Activated T-cell treated with anti-CD3 and anti-CD28 coated beads for 24 hours (primary cell): ENCODE data around the gene C19orf73.
"Not testable (repeated sequence)": the region's sequence is repeated elsewhere in the genome, so short reads cannot be mapped to it uniquely, and the experiment has no call there.

Experiments
- DNase-seq: peaks from one replicate; pipeline ENCODE4 v3.0.0-alpha.2; 2020; ENCODE audit warnings: low read depth

Gene C19orf73

DNA sequence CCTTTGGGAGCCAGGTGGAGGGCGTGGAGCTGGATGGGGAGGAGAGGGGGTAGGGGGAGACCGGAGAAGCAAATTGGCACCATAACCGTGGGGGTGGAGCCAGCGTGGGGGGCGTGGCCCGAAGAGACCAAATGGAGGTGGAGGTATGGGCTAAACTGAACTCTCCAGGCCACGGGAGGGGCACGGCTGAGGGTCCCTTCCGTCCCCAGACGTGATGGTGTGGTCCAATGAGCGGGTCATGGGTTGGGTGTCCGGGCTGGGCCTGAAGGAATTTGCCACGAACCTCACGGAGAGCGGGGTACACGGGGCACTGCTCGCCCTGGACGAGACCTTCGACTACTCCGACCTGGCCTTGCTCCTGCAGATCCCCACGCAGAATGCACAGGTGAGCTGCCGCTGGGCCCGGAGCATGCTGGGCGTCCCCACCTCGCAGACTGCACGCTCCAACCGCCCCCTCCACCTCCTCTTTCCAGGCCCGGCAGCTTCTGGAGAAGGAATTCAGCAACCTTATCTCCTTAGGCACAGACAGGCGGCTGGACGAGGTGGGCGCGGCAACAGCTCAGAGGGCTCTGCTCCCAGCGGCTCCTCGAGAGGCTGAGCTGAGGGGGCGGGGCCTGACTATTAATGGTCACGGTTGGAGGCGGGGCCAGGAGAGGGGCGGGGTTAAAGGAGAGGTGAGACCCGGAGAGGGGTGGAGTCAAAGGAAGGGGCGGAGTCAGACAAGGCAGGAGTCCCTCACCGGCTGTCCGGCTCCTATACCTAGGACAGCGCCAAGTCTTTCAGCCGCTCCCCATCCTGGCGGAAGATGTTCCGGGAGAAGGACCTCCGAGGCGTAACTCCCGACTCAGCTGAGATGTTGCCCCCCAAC is 30.1 kb upstream of the C19orf73 start:
- DNase-seq, result peak; percentile 73

DNA sequence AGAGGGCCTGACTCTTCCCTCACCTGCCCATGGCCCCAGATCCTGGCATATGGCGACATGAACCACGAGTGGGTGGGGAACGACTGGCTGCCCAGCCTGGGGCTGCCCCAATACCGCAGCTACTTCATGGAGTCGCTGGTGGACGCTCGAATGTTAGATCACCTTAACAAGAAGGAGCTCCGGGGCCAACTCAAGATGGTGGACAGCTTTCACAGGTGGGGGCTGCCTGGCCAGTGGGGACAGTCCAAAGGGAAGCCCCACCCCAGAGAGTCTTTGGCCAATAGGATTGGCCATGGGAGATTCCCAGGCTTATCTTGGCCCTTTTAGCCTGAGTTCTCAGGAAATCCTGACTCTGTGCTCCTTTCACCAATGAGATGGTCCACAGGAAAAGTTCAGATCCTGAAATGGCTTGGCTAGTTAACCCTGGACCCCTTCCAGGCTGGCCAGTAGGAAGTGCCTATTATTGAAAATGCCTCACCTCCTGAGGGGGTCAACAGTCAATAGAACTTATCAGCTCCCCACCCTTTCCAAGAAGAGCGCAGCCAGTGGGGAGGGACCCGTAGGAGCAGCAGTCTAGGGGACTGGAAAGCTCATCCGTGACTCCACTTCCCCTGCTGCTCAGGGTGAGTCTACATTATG is 29.2 kb upstream of the C19orf73 start:
- DNase-seq, result no peak

DNA sequence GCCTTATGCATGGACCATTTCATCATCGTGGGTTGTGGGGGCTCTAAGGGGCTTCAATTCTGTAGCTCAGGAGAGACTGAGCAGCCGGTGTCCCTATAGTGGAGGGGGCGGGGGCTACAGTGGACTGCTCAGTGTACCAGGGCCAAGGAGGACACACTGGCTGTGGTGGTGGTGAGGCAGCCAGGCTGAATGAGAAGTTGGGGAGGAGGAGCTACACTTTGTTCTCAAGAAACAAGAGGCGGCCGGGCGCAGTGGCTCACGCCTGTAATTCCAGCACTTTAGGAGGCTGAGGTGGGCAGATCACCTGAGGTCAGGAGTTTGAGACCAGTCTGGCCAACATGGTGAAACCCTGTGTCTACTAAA is 27.4 kb upstream of the C19orf73 start:
- DNase-seq, result not testable (repeated sequence)

- peak; percentile 67 for DNase-seq
Observed at GRCh38 chr19:49145573-49146407, 26.8 kb upstream of the C19orf73 start.

- peak; percentile 61 for DNase-seq
Observed at GRCh38 chr19:49142866-49143335, 24.0 kb upstream of the C19orf73 start.

- no peak for DNase-seq
Observed at GRCh38 chr19:49141352-49141751, 22.4 kb upstream of the C19orf73 start.

- DNase-seq, result no peak
Observed at GRCh38 chr19:49140951-49141350, 22.0 kb upstream of the C19orf73 start.

DNA sequence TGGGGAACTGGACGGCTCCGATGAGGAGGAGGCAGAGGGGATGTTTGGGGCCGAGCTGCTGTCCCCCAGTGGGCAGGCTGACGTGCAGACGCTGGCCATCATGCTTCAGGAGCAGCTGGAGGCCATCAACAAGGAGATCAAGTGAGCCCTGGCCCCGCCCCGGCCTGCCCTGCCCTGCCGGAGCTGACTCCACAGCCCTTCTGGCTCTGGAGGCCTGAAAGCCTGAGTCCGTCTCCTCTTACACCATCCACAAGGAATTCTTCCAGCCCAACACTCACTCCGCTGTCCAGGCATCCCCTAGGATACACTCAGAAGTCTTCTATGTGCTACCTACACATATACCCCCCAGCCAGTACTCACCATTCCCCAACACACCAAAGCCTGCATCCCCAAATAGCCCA is 17.8 kb upstream of the C19orf73 start:
- DNase-seq, result no peak

DNA sequence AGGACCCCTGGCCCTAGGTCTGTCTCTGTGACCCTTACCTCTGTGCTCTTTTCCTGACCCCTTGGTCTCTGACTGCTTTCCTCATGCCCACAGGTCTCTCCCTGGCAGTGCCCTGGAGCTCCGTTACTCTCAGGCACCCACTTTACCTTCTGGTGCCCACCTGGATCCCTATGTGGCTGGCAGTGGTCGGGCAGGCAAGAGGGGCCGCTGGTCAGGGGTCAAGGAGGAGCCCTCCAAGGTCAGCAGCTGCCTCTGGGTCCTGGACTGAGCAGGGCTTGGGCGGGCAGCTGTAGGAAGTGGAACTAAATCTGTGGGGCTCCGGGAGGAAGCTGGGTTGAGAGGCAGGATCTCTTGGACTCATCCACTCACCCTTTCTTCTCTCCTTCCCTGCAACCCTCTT is 16.7 kb upstream of the C19orf73 start:
- DNase-seq, result no peak

DNA sequence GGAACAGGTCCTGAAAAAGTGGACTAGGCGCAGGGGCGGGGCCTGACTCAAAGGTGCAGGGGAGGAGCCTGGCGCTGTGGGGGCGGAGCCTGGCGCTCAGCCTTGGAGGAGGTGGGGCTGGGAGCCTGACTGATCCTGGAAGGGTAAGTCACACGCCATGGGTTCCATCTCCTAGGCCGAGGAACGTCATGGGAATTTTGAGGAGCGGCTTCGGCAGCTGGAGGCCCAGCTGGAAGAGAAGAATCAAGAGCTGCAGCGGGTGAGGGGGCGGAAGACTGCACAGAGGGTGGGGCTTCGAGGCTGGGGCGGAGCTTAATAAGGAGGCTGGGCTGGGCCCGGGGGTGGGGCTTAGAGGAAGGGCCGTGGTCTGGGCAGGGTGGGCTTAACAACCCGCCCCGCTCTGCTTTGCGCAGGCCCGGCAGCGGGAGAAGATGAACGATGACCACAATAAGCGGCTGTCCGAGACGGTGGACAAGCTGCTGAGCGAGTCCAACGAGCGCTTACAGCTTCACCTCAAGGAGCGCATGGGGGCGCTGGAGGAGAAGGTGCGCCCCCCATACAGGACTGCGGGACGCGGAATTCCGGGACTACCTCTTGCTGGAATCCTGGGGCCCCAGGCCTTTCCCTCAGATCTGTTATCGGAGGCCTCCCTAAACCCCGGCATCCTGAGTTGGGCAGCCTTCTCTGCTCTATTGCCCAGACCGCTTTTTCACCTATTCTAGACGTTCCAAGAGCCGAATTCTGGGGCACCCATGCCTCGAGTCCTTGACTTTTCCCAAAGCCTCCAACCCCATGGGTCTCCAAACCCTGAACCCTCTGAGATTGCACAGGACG is 14.9 kb upstream of the C19orf73 start:
- no peak for DNase-seq

DNA sequence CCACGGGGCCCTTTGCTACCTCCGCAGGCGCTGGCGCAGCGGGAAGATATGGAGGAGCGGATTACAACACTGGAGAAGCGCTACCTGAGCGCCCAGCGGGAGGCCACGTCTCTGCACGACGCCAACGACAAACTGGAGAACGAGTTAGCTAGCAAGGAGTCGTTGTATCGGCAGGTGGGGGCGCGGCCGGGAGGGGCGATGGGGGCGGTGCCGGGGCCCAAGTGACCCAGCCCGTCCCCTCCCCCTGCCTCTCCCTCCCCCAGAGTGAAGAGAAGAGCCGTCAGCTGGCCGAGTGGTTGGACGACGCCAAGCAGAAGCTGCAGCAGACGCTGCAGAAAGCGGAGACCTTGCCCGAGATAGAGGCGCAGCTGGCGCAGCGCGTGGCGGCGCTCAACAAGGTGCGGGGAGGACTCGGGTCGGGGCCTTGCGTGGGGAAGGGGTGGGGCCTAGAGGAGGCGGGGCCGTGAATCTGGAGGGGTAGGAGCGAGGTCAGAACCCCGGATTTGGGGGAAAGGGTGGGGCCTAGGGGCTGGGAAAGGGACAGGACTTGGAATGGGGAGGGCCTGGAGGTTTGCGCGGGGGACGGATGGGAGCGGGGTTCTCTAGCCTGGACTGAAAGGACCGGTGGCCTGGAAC is 14.1 kb upstream of the C19orf73 start:
- DNase-seq, result no peak

- DNase-seq, result no peak
Observed at GRCh38 chr19:49130325-49130724, 11.4 kb upstream of the C19orf73 start.

- DNase-seq, result no peak
Observed at GRCh38 chr19:49129238-49129583, 10.3 kb upstream of the C19orf73 start.

DNA sequence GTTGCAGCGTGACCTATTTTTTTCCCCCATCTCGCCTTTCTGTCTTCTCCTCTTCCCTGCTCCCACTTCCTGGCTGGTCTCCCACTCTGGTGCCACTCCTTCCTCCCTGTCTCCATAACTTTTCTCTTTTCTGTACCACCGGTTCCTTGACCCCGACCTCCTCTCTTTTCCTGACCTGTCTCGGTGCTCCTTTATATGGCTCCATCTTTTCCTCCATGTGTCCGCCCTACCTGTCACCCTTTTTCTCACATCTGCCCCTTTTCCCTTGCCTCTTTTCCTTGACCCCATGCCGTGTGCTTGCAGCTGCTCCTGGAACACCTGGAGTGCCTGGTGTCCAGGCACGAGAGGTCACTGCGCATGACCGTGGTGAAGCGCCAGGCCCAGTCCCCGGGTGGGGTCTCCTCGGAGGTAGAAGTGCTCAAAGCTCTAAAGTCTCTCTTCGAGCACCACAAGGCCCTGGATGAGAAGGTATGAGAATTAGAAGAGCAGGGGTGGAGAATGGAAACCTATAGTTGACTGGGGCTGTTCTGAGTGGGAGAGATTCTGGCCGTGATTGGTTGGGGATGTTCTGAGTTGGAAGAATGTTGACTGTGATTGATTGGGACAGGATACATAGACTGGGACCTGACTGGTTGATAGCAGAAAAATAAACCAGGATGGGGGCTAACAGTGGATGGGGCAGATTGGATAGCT is 9.7 kb upstream of the C19orf73 start:
- no peak for DNase-seq

DNA sequence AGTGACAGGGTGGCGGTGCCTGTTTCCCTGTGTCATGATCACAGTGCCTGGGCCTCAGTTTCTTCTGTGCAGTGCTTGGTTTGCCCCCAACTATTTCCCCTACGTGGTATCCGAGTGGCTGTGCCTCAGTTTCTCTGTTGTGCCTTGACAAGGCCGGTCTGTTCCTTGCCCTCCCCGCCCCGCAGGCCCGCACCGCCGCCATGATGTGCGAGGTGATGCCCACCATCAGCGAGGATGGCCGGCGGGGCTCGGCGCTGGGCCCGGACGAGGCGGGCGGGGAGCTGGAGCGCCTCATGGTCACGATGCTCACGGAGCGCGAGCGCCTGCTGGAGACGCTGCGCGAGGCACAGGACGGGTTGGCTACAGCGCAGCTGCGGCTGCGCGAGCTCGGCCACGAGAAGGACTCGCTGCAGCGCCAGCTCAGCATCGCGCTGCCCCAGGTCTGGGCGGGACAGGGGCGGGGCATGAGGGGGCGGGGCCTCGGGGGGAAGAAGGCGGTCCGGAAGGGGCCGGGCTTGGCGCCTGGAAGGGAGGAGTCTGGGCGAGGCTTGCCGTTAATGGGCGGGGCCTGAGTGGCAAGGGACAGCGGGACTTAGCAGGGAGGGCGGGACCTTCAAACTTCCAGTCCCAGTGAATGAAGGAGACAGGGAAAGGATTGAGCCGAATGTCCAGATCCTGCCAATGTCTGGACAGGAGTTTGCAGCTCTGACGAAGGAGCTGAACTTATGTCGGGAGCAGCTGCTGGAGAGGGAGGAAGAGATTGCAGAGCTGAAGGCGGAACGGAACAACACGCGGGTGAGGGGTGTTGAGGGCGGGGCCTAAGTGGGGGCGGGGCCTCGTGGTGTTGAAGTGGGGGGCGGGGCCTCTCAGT is 9.0 kb upstream of the C19orf73 start:
- DNase-seq, result peak; percentile 90

- not testable (repeated sequence) for DNase-seq
Observed at GRCh38 chr19:49127225-49127624, 8.3 kb upstream of the C19orf73 start.

DNA sequence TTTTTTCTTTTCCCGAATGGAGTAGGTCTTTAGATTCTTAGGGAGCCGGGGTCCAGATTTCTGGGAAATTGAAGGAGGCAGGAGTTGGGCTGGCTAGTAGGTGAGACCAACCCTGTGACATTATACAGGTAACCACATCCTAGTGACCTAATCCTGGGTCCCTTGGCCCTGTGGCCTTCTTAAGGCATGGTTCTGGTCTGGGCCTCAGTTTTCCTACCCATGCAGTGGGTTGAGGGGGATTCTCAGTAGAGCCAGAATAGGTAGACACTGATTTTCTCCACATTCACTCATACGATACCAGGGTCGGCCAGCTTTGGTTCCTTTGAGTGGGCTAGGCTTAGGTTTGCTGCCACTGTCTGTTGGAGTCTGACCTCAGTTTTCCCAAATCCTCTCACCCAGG is 7.6 kb upstream of the C19orf73 start:
- DNase-seq, result no peak

DNA sequence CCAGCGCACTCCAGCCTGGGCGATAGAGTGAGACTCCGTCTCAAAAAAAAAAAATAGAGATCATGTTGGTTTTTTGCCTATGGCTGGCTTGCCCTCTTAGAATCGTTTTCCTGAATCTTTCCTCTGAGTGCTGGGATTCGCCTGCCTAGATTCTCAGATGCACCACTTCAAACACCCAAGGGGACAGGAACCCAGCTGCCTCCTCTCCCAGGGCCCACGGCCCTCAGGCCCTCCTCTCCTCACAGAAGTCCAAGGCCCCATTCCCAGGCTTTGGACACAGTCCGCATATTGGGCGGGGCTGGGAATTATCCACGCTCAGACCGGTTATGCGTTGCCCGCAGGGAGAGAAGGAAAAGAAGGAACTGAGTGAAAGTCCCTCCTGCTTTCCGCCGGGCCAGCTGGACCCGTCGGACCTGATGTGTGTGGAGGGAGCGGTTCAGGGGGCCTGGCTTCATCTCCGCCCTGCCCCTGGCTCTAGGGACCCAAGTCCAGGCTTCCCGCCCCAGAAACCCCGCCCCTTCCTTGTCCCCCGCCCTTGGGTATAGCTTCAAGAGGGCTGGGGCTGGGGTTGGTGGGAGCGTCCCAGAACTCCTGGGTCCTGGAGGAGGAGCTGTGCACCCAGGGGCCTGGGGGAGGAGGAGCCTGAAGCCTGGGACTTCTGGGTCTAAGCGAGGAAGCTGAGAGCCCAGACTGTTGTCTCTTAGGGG is 6.2 kb upstream of the C19orf73 start:
- no peak for DNase-seq

DNA sequence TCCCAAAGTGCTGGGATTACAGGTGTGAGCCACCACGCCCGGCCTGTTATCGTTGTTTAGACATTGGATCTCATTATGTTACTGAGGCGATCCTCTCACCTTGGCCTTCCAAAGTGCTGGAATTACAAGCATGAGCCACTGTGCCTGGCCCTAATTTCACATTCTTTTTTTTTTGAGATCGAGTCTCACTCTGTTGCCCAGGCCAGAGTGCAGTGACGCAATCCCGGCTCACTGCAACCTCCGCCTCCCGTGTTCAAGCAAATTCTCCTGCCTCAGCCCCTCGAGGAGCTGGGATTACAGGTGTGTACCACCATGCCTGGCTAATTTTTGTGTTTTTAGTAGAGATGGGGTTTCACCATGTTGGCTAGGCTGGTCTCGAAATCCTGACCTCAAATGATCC is 4.3 kb upstream of the C19orf73 start:
- DNase-seq, result not testable (repeated sequence)
